MM.1S (cell line): ENCODE results near the gene RP2.

Experiments
- CTCF ChIP-seq: fragments of 300-600 bp; sonication (generic); IDR thresholded peaks from 2 replicates; pipeline ENCODE4 v1.5.1; 2016; ENCODE audit warnings: antibody characterized with exemption, low read length, mixed read lengths
- EZH2 ChIP-seq: fragments of 300-600 bp; sonication (generic); optimal IDR thresholded peaks from 2 replicates; pipeline ENCODE3; 2017; ENCODE audit warnings: low read depth, mild to moderate bottlenecking, antibody characterized with exemption, low read length, mixed read lengths

GRCh38 chrX:46882266-46882665 lies 45.4 kb downstream of the RP2 start:
- TF ChIP-seq CTCF (no peak), EZH2 (no peak)
